ENCODE results near the gene PRPF40A. TPM values are rescaled to one million over a fixed set of nuclear protein-coding genes. Genes with fewer than 3 reads are reported as not detected.

The PRPF40A gene
- polyA plus RNA-seq, 1 donor (not counting 4 experiments of a cell fraction or from before 2014, with no cell fraction given), result 104 TPM

- Histone ChIP-seq H3K9ac (ENCODE audit: control insufficient read depth, extremely low read depth, insufficient read depth, low read length) (no peak overlapping the region), H3K9me3 (ENCODE audit: control insufficient read depth, low read depth, low read length) (no peaks in the 10 kb centered on the region), H3K4me1 (ENCODE audit: control insufficient read depth, extremely low read depth, insufficient read depth, low read length) (no peaks in the 10 kb centered on the region), H4K20me1 (ENCODE audit: control insufficient read depth, extremely low read depth, insufficient read depth, low read length) (no peaks in the 10 kb centered on the region), H3K27ac (ENCODE audit: control insufficient read depth, insufficient read depth, low read length) (no peak overlapping the region), H3K4me3 (ENCODE audit: control insufficient read depth in 2 of 3, extremely low read depth in 1 of 3, insufficient read depth in 2 of 3, low read depth in 1 of 3, low read length in 3 of 3) (no peak overlapping the region), H3K79me2 (ENCODE audit: control insufficient read depth, insufficient read depth, low read length) (no peaks in the 10 kb centered on the region), H2AFZ (ENCODE audit: control insufficient read depth, low read length) (no peak overlapping the region), H3K36me3 (ENCODE audit: control insufficient read depth in 2 of 2, extremely low read depth in 1 of 2, insufficient read depth in 2 of 2, low read length in 2 of 2) (peaks cover 25 to 41% of the 10 kb centered on the region in 2 experiments), H3K4me2 (ENCODE audit: control insufficient read depth, extremely low read depth, insufficient read depth, low read depth, low read length) (no peak overlapping the region), H3K9me1 (ENCODE audit: control insufficient read depth, extremely low read depth, insufficient read depth, low read length) (no peaks in the 10 kb centered on the region), H3K27me3 (ENCODE audit: control insufficient read depth, extremely low read depth, insufficient read depth, low read length) (no peaks in the 10 kb centered on the region)
- DNase-seq (ENCODE audit: low read depth, low spot score) (no peak), FAIRE-seq (no peak)
- dilution Hi-C loops (cut with MboI; ENCODE audit: extremely low pct_ligation_motif_present, low sequenced_read_pairs), result no loop called here
- no peak for TF ChIP-seq EZH2 (IDR thresholded peaks at IDR 0.05; ENCODE audit: low read length)
- no peak for TF ChIP-seq CTCF (optimal IDR thresholded peaks at IDR 0.05 in 1 of 3, IDR thresholded peaks at IDR 0.05 in 1 of 3, conservative IDR thresholded peaks at IDR 0.05 in 1 of 3; ENCODE audit: extremely low read depth in 1 of 3, insufficient read depth in 2 of 3, low read length in 3 of 3)
These were observed 99.1 kb downstream of the PRPF40A start for GRCh38 chr2:152618193-152618564.

GRCh38 chr2:152617456-152618192, 99.6 kb downstream of the PRPF40A start:
- no peaks in the 10 kb centered on the region for H3K27me3 ChIP-seq (ENCODE audit: control insufficient read depth, extremely low read depth, insufficient read depth, low read length)
- no peak overlapping the region for H3K4me3 ChIP-seq (ENCODE audit: control insufficient read depth in 2 of 3, extremely low read depth in 1 of 3, insufficient read depth in 2 of 3, low read depth in 1 of 3, low read length in 3 of 3)
- H3K4me1 ChIP-seq (ENCODE audit: control insufficient read depth, extremely low read depth, insufficient read depth, low read length), result no peaks in the 10 kb centered on the region
- DNase-seq (ENCODE audit: low read depth, low spot score) (no peak), FAIRE-seq (no peak)
- H3K9me3 ChIP-seq (ENCODE audit: control insufficient read depth, low read depth, low read length), result no peaks in the 10 kb centered on the region
- no peak overlapping the region for H2AFZ ChIP-seq (ENCODE audit: control insufficient read depth, low read length)
- no peak overlapping the region for H3K27ac ChIP-seq (ENCODE audit: control insufficient read depth, insufficient read depth, low read length)
- H4K20me1 ChIP-seq (ENCODE audit: control insufficient read depth, extremely low read depth, insufficient read depth, low read length), result no peaks in the 10 kb centered on the region
- no peak overlapping the region for H3K9ac ChIP-seq (ENCODE audit: control insufficient read depth, extremely low read depth, insufficient read depth, low read length)
- H3K79me2 ChIP-seq (ENCODE audit: control insufficient read depth, insufficient read depth, low read length), result no peaks in the 10 kb centered on the region
- dilution Hi-C loops (cut with MboI; ENCODE audit: extremely low pct_ligation_motif_present, low sequenced_read_pairs), result no loop called here
- H3K4me2 ChIP-seq (ENCODE audit: control insufficient read depth, extremely low read depth, insufficient read depth, low read depth, low read length), result no peak overlapping the region
- H3K36me3 ChIP-seq (ENCODE audit: control insufficient read depth in 2 of 2, extremely low read depth in 1 of 2, insufficient read depth in 2 of 2, low read length in 2 of 2), result peaks cover 25 to 38% of the 10 kb centered on the region in 2 experiments
- TF ChIP-seq EZH2 (IDR thresholded peaks at IDR 0.05; ENCODE audit: low read length) (no peak), CTCF (optimal IDR thresholded peaks at IDR 0.05 in 1 of 3, IDR thresholded peaks at IDR 0.05 in 1 of 3, conservative IDR thresholded peaks at IDR 0.05 in 1 of 3; ENCODE audit: extremely low read depth in 1 of 3, insufficient read depth in 2 of 3, low read length in 3 of 3) (no peak)
- H3K9me1 ChIP-seq (ENCODE audit: control insufficient read depth, extremely low read depth, insufficient read depth, low read length), result no peaks in the 10 kb centered on the region

Measured in keratinocyte (primary cell).